ENCODE measurements around the gene EID2.

DNA sequence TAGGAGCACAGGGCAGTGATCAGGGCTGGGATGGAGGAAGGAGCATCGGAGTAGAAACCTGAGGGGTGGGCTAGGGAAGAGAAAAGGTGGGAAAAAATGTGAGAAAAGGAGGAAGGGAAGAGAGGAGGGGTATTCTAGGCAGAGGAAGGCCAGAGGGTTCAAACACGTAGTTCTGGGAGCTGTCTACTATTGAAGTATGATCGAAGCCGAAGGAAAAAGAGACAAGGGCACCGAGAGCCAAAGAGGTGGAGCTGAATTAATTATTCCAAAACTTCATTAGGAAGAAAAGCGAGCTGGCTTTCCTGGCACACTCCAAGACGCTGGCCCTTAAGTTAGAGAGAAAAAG lies 33.4 kb downstream of the EID2 start:
- TF ChIP-seq, protein P1, sequence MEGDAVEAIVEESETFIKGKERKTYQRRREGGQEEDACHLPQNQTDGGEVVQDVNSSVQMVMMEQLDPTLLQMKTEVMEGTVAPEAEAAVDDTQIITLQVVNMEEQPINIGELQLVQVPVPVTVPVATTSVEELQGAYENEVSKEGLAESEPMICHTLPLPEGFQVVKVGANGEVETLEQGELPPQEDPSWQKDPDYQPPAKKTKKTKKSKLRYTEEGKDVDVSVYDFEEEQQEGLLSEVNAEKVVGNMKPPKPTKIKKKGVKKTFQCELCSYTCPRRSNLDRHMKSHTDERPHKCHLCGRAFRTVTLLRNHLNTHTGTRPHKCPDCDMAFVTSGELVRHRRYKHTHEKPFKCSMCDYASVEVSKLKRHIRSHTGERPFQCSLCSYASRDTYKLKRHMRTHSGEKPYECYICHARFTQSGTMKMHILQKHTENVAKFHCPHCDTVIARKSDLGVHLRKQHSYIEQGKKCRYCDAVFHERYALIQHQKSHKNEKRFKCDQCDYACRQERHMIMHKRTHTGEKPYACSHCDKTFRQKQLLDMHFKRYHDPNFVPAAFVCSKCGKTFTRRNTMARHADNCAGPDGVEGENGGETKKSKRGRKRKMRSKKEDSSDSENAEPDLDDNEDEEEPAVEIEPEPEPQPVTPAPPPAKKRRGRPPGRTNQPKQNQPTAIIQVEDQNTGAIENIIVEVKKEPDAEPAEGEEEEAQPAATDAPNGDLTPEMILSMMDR (IDR thresholded peaks at IDR 0.05) = no peak
- no peak for TF ChIP-seq POLR2A (IDR thresholded peaks at IDR 0.05)

Data from adrenal gland (tissue), 5 donors.